ENCODE results near the gene KIRREL2. TPM values are rescaled to one million over a fixed set of nuclear protein-coding genes. Genes with fewer than 3 reads are reported as not detected.

KIRREL2 gene
- total RNA-seq, 4 donors from 2014 or later = not detected

GRCh38 chr19:35882114-35882832, 25.6 kb downstream of the KIRREL2 start:
- H3K9me3 ChIP-seq = no peaks in the 10 kb centered on the region
- H3K4me1 ChIP-seq = no peaks in the 10 kb centered on the region
- TF ChIP-seq POLR2AphosphoS5 (IDR thresholded peaks at IDR 0.05) (no peak), CTCF (IDR thresholded peaks at IDR 0.05) (peak; percentile 19 to 32)
- H3K4me3 ChIP-seq = no peak overlapping the region
- H3K36me3 ChIP-seq = peaks cover 3% of the 10 kb centered on the region
- H3K27me3 ChIP-seq = peaks cover 6% of the 10 kb centered on the region
- 29% methylated on average over 8 of the region's 8 CpGs for WGBS
- no peak overlapping the region for H3K27ac ChIP-seq
- DNase-seq (ENCODE audit: low spot score in 2 of 2) = no peak

- Histone ChIP-seq H3K27ac (no peak overlapping the region), H3K4me1 (no peaks in the 10 kb centered on the region), H3K27me3 (peaks cover 4% of the 10 kb centered on the region), H3K4me3 (no peak overlapping the region), H3K36me3 (peaks cover 18% of the 10 kb centered on the region), H3K9me3 (no peaks in the 10 kb centered on the region)
- WGBS = 67% methylated on average over 2 of the region's 2 CpGs
- DNase-seq (ENCODE audit: low spot score in 2 of 2) = no peak
- TF ChIP-seq POLR2AphosphoS5 (IDR thresholded peaks at IDR 0.05) = no peak
- no peak for TF ChIP-seq CTCF (IDR thresholded peaks at IDR 0.05)
- no peak for TF ChIP-seq EP300 (IDR thresholded peaks at IDR 0.05)
- TF ChIP-seq POLR2A (IDR thresholded peaks at IDR 0.05) = no peak
These were observed 27.2 kb downstream of the KIRREL2 start for GRCh38 chr19:35883882-35884281.

- Histone ChIP-seq H3K4me1 (no peaks in the 10 kb centered on the region), H3K4me3 (no peak overlapping the region), H3K27me3 (no peaks in the 10 kb centered on the region), H3K36me3 (peaks cover 32% of the 10 kb centered on the region), H3K9me3 (no peaks in the 10 kb centered on the region), H3K27ac (no peak overlapping the region)
- no peak for DNase-seq (ENCODE audit: low spot score in 2 of 2)
- 95% methylated on average over 6 of the region's 6 CpGs for WGBS
- no peak for TF ChIP-seq POLR2A (IDR thresholded peaks at IDR 0.05)
- TF ChIP-seq CTCF (IDR thresholded peaks at IDR 0.05) = no peak
- TF ChIP-seq EP300 (IDR thresholded peaks at IDR 0.05) = no peak
- no peak for TF ChIP-seq POLR2AphosphoS5 (IDR thresholded peaks at IDR 0.05)
These were observed 28.6 kb downstream of the KIRREL2 start for GRCh38 chr19:35885225-35885738.

GRCh38 chr19:35885904-35886303, 29.2 kb downstream of the KIRREL2 start:
- peaks cover 35% of the 10 kb centered on the region for H3K36me3 ChIP-seq
- H3K9me3 ChIP-seq = no peaks in the 10 kb centered on the region
- DNase-seq (ENCODE audit: low spot score in 2 of 2) = no peak
- no peak overlapping the region for H3K4me3 ChIP-seq
- H3K4me1 ChIP-seq = no peaks in the 10 kb centered on the region
- TF ChIP-seq POLR2A (IDR thresholded peaks at IDR 0.05) = no peak
- TF ChIP-seq EP300 (IDR thresholded peaks at IDR 0.05) = no peak
- no peak for TF ChIP-seq CTCF (IDR thresholded peaks at IDR 0.05)
- TF ChIP-seq POLR2AphosphoS5 (IDR thresholded peaks at IDR 0.05) = no peak
- H3K27me3 ChIP-seq = no peaks in the 10 kb centered on the region
- H3K27ac ChIP-seq = no peak overlapping the region
- WGBS = 88% methylated on average over 7 of the region's 8 CpGs

GRCh38 chr19:35887197-35887596, 30.5 kb downstream of the KIRREL2 start:
- Histone ChIP-seq H3K27ac (no peak overlapping the region), H3K4me3 (no peak overlapping the region), H3K4me1 (no peaks in the 10 kb centered on the region), H3K9me3 (no peaks in the 10 kb centered on the region), H3K27me3 (no peaks in the 10 kb centered on the region), H3K36me3 (peaks cover 41% of the 10 kb centered on the region)
- no peak for TF ChIP-seq POLR2AphosphoS5 (IDR thresholded peaks at IDR 0.05)
- TF ChIP-seq EP300 (IDR thresholded peaks at IDR 0.05) = no peak
- TF ChIP-seq CTCF (IDR thresholded peaks at IDR 0.05) = no peak
- no peak for TF ChIP-seq POLR2A (IDR thresholded peaks at IDR 0.05)
- no peak for DNase-seq (ENCODE audit: low spot score in 2 of 2)
- 93% methylated on average over 5 of the region's 5 CpGs for WGBS

Data from suprapubic skin (tissue), 4 donors.